ENCODE data around the gene USP19.

The USP19 gene, protein sequence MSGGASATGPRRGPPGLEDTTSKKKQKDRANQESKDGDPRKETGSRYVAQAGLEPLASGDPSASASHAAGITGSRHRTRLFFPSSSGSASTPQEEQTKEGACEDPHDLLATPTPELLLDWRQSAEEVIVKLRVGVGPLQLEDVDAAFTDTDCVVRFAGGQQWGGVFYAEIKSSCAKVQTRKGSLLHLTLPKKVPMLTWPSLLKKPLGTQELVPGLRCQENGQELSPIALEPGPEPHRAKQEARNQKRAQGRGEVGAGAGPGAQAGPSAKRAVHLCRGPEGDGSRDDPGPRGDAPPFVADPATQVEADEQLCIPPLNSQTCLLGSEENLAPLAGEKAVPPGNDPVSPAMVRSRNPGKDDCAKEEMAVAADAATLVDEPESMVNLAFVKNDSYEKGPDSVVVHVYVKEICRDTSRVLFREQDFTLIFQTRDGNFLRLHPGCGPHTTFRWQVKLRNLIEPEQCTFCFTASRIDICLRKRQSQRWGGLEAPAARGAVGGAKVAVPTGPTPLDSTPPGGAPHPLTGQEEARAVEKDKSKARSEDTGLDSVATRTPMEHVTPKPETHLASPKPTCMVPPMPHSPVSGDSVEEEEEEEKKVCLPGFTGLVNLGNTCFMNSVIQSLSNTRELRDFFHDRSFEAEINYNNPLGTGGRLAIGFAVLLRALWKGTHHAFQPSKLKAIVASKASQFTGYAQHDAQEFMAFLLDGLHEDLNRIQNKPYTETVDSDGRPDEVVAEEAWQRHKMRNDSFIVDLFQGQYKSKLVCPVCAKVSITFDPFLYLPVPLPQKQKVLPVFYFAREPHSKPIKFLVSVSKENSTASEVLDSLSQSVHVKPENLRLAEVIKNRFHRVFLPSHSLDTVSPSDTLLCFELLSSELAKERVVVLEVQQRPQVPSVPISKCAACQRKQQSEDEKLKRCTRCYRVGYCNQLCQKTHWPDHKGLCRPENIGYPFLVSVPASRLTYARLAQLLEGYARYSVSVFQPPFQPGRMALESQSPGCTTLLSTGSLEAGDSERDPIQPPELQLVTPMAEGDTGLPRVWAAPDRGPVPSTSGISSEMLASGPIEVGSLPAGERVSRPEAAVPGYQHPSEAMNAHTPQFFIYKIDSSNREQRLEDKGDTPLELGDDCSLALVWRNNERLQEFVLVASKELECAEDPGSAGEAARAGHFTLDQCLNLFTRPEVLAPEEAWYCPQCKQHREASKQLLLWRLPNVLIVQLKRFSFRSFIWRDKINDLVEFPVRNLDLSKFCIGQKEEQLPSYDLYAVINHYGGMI (N-terminal part only)

DNA sequence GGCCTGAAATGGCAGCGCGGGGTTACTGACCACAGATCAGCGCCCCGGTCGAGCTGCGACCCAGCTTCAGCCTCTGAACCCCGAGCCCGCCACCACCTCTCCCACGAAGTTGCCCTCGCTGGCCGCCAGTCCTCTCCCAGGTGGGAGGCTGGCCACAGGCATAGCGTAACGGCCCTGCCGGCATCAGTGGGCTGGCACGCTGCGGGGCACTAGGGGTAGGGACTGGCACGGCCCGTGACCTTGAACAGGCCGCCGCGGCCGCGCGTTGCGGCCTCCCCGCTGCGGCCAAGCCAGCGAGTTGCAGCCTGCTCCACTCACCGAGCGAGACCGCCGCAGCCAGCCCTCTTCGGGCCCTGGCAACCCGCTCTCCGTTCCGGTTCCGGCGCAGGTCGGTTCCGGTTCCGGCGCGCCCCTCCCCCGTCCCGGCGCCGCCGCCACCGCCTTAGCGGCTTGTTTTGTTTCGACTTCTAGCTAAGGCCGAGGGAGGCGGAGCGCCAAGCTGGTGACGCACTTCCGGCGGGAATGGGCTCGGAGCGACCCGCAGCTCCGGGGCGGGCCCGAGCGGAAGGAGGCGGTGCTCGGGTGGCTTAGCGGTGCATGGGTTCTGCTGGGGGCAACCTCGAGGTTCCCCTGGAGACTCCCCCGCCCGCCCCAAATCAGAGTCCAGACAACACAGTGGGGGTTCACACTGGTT is at the start of gene USP19:
Gene USP19 (minus strand): TSS at position 386 of the 694 bp plus-strand sequence. CDS start 1,678 bp downstream, outside the sequence.
- peak; percentile 93 for DNase-seq

DNA sequence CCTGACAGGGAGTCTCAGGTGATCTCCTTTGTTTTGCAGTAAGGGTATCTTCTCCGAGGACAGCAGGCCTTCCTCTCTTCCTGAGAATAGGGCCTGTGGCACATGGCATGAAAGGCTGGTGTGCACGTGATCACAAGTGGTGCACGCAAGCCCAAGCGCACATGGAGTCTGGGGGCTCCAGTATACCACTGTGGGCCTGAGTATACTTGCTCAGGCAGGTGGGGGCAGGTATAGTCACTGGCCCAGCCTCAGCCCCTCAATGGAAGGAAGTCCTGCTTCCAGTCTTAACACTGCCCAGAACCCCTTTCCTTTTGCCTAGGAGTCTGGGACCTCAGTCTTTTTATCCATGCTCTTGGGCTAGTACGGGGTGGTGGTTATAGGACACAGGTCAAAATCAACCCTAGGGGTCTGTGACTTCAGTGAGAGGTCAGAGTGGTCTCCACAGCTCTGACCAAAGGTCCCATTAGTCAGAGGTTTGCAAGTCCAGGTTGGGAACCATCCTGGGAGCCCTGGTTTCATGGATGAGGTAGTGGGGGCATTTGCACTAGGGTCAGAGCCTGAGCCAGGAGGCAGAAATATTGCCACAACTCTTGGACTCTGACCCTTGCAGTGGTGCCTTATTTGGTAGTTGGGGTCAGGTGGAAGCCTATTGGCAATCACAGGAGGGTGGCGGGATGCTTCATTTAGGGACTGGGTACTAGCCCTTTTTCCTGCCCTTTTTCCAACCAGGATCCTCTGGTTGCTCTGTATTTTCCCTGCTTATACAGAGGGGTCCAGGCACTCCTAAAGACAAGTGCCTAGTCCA is 46.3 kb upstream of the USP19 start:
- no peak for DNase-seq

DNA sequence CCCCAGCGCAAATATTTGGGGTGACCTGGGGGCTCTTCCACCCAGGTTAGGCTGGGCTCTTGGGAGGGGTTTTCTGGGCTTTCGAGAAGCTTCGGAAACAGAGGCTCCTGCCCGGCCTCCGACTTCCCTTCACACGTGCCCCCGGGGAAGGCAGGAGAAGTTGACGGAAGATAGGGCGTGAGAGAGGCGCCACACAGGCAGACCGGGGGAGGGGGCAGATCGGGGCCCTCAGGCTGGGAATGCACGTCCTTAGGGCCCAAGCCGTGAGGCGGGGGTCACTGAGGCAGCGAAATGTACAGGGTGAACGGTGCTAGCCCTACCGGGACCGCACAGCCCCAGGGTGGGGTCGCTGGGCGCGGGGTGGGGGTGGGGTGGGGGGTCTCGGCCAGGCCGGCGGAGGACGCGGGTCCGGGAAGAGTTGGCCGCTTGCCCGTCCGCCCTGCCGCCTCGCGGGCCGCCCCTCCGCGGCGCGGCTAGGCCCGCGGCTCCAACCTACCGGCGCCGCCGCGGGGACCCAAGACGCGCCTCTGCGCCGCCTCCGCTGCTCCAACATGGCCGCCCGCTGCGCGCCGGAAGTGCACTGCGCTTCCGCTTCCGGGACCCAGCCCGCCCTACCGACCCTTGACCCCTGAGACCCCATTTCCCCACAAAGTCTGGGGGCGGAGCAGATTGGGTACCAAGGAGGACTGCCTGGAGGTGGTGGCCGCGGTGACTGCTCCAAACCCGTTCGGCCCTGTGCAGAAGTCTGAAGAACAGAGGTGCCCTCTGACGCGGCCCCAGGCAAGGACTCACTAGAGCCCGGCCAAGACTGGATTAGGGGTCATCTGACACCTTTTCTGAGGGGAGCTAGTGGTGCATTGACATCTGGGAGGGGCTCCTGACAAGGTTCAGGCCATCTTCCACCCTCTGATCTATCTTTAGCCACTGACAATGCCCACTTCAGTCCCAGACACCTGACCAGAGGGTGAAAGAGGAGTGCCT is 45.4 kb upstream of the USP19 start, which contains the start of gene CCDC71:
Gene CCDC71 (minus strand): TSS at position 561 of the 981 bp plus-strand sequence. CDS start 2,123 bp downstream, outside the sequence.
- DNase-seq, result peak; percentile 75

DNA sequence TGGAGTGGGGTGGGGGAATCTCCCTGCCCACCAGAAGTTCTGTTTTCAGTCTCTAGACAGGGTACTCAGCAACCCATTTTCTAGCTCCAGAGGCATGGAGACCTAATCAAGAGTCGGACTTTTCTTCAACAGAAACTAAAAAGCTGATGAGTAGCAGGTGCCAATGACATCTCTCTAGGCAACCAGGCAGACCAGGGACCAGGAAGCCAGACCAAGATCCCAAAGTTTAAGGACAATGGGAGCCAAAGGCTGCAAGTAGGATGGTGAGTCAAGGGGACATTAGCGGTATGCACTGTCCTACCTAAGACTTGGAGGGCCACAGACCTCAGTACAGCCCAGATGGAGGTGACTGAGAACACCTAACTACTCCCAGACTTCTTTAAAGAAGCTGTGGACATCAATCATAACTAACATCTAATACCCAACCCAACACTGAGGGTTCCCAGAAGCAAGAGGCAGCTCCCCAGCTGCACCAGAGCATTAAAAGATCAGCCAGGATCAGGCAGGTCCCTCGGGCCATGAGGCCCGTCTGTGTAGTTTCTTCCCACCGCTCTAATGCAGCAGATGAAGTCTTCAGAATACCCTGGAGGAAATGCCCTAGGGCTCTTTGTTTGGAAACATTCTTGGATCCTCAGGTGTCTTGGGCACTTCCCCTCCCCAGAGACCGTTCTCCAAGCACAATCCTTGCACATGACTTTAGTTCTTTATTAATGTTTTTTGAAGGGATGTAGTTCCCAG is 44.5 kb upstream of the USP19 start:
- DNase-seq, result no peak

DNA sequence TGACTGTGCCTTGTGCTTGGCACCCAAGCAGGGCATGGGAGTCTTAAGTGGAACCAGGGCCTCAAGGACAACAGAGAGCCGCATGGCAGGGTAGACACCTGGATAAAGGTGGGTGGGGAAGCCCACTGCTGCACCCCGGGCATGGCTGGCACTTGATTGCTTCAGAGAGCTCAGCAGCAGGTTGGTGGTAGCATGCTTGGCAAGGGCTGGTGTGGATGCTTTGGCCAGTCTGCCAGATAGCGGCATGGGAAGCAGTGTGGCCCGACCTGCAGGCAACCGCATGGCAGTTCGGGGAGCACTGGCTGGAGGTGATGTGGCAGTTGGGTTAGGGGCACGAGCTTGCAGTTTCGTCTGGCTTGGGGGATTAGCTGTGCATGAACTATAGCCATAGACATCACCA is 43.0 kb upstream of the USP19 start:
- DNase-seq, result no peak

DNA sequence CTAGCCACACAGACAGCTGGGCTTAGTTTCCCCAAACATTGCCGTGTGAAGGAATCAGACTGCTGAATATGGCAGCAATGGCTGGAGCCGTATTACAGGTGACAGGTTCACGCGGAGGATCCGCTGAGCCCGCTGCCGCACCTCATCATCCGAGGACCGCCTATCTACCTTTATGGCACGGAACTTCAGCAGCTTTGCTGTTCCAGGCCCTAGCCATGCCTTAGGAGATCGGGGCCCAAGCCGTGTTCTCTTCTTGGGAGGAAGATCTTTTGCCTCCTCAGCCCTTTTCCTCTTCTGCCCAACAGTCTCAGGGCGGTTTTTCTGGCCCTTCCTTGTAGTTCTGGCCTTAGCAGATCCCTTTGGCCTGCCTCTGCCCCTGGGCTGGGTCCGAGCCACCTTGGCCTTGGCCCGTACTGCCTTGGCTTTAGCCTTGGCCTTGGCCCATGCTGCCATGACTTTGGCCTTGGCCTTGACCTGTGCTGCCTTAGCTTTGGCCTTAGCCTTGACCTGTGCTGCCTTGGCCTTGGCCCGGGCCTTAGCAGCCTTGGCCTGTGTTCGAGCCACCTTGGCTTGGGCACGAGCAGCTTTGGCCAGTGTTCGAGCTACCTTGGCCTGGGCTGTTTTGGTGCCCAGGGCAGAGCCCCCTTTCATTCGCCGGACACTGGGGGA is 42.3 kb upstream of the USP19 start:
- DNase-seq, result no peak

DNA sequence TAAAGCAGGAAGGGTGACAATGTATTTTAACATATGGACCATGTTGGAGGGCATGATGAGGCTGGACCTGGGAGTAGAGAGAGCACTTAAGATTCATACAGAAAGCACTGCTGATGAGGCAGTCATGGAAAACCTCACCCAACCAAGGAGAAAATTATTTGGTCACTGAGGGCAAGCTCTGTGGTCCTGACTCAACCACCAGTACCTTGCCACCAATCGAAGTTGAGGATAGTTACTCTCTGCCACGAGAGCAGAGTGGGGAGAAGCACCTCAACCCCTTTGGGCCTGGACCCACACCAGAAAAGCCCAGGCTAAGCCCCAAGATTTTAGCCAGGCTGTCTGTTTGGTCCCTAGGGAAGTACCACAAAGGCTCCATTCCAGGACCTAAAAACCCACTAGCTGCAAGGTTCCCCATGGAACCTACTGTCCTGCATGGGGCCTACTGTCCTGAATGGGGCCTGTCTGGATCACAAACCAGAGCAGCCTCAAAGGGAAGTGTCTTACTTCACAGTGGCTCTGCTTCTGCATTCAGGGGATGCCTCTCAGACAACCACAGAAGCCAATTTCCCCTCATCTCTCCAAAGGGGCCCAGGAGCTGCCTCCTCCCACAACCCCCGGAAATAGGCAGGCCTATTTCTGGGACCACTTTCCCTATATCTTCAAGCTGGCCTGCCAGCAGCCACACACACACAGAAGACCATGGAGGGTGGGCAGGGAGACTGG is 41.3 kb upstream of the USP19 start:
- no peak for DNase-seq

DNA sequence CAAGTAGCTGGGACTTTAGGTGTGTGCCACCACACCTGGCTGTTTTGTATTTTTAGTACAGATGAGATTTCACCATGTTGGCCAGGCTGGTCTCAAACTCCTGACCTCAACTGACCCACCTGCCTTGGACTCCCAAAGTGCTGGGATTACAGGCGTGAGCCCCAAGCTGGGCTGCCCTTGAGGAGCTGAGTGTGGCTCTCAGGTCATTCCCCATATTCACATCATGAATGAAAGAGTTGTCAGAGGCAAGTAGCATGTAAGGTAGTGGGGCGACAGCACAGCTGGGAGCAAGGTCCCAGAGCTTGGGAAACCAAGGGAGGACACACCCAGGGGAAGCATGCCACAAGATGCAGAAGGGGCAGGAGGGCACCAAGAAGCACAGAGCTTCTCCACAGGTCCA is 40.6 kb upstream of the USP19 start:
- DNase-seq, result no peak

DNA sequence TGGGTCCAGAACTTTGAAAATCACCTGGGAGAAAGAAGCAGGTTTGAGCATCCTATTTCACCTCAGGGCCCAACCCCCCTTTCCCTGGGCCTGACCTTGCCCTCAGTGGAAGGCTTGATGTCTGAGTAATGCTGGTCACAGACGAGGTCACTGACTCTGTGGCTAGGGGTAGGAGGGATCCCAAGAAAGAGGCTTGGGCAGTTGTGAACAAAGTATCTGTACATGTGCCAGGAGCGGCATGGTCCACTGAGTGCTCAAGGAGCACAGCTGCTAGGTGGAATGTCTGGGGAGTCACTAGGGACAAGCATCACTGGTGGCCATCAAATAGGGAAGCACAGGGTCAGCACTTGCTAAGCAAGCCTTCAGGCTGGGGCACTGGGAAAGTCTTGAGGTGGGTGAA is 38.2 kb upstream of the USP19 start:
- DNase-seq, result no peak

DNA sequence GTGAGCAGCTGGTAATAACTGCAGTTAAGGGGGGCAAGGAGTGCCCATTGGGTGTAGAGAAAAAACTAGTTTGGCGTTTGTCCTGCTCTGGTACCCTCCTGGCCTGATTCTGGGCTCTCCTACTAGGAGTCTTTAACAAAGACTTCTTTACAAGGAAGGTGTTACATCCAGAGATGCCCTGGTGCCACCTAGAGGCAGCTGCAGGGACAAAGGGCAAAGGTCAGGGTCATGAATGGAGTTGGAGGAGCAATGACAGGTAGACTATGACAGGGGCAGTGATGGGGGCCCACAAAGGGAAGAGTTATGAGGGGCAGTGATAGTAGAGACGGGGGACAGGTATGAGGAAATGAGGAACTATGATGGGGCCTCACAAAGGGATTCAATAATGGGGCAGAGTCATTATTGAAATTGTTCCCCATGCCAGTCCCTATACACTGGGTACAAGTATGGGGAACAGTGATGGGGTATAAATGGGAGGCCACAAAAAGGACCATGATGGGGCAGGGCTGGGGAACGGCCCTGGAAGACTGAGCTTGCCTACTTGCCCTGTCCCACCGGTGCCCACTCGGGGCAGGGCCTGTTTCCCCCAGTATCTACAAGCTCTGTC is 37.6 kb upstream of the USP19 start:
- no peak for DNase-seq

DNA sequence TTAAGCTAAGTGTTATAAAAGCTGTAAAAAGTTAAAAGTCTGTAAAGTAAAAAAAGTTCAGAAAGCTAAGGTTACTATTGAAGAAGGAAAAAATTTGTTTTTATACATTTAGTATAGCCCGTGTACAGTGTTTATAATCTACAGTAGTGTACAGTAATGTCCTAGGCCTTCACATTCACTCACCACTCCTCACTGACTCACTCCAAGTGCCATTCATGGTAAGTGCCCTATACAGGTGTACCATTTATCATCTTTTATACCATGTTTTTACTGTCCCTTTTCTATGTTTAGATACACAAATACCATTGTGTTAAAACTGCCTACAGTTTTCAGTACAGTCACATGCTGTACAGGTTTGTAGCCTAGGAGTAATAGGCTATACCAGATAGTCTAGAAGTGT is 36.7 kb upstream of the USP19 start:
- DNase-seq, result no peak

DNA sequence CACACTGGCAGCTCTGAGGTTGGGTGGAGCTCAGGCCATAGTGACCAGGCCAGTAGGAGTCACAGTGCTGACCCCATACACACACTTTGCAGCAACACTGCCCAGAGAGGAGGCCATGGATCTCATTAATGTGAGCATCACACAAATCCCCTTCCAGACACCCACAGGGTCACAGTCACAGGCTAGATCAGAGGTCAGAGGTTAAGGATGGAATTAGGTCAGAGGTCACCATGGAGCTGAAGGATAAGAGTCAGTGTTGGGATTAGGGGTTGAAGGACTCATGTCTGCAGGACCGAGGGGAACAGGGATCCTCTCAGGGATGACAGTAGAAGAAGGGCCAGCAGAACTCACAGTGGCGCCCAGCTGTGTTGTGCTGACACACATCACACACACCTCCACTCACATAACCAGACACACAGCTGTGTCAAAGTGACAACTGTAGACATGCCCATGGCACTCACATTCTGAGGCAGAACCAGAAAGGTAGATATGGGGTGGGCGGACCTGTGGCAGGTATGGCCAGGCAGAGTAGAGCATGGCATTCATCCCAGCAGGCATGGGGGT is 32.8 kb upstream of the USP19 start:
- DNase-seq, result no peak

DNA sequence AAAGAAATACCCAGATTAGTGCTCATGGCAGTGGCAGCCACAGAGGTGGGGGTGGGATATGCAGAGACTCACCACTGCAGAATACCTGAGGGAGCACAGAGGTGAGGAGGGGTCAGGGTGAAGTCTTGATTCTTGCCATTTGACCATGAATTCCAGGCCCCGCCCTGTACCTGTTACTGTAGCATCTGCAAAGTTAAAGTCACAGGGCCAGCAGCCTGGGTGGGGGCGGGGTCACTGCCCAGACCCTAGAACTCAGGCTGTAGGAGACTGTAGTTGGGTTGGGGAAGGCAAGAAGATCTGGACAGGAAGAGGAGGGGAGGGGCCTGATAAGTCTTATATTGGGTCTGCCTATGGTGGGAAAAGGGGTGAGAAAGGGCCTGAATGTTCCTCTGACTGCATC is 31.0 kb upstream of the USP19 start:
- DNase-seq, result no peak

DNA sequence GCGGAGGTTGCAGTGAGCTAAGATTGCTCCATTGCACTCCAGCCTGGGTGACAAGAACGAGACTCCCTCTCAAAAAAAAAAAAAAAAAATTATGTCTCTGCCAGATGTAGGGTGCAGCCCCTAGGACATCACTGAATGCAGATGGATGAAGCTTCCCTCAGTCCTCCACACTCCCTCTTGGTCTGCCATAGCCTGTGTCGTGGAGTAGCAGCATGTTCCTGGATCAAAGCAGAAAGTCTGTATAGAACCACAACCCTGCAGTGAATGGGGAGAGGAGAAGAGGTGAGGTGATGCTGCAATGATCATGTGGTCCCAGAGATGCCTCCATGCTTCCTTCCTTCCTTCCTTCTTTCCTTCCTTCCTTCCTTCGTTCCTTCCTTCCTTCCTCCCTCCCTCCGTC is 27.5 kb upstream of the USP19 start:
- DNase-seq, result no peak

DNA sequence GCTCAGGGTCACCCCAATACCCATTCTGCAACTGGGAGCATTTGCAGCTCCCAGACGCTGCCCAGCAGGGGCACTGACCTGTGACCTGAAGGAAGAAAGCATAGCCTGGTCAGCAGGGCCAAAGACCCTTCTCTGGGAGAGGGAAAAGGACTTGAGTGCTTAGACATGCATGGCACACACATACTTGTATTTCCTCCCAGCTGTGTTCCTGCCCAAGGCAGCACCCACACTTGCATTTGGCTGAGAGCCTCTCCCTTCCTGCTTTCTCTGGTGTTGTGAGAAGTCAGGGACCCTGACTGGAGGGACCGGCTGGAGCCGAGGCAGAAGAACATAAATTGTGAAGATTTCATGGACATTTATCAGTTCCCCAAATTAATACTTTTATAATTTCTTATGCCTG is 19.5 kb upstream of the USP19 start:
- DNase-seq, result no peak

DNA sequence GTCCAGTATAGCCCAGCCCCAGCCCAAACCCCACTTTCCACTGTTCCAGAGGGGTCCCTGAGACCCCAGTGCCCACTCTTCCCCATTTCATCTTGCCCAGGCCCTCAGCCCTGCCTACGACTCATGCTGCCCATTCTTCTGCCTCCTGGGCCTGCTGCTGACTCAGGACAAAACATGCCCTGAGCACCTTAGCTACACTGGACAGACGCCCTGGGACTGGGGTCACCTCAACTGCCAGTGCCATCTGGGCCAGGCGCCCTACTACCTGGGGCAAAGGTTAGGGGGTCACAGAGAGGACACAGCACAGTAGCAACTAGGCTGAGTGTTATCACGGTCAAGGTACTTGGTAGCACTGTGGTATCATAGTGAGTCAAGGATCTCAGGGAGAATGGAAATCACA is 14.9 kb upstream of the USP19 start:
- no peak for DNase-seq

DNA sequence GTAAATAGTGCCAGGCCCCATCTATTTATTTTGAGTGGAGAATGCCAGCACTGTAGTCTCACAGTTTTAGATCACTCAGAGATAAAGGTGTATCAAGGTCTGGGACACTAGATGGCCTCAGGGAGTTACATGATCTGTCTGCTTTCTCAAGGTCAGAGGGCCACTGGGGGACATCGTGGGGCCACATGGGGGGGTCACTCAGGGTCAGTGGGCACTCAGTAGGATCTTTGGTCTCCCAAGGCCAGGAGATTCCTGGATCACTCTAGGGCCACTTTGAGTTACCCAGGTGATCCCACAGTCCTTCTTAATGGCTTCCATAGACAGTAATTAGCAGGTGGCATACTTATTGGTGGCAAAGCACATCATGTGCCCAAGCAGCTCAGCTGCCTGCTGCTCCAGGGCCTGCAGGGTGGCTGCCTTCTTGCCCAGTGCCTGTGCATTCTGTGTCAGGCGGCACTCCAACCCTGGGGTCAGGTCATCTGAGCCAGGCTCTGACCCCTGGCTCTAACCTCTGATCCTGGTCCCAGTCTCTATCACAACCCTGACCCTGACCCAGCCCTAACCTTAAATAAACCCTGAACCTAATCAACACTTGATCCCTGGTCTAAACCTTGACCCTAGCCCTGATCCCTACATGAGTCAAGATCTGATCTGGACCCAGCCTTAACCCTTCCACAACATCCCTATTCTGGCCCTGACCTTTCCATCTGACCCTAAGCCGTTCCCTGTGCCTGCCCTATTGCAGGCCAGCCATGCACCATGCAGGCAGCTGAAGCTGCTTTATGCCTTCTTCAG is 14.0 kb upstream of the USP19 start:
- DNase-seq, result no peak

Measured in fibroblast of skin of right biceps (primary cell).